ENCODE measurements around the gene CATSPER3.
A peak's percentile ranks its signal among the peaks of the same experiment; 100 is the strongest.

Gene CATSPER3

GRCh38 chr5:134944630-134945029 lies 23.1 kb upstream of the CATSPER3 start:
- no peak for TF ChIP-seq REST (IDR thresholded peaks at IDR 0.05; ENCODE audit: insufficient replicate concordance, low read depth)
- peak; percentile 28; the same call in 1 of the 2 replicates for TF ChIP-seq SPI1 (IDR thresholded peaks at IDR 0.05; ENCODE audit: borderline replicate concordance, low read depth)
- no peak overlapping the region for H3K27ac ChIP-seq (replicated peaks)
- DNase-seq (ENCODE audit: low read depth in 1 of 2, low spot score in 1 of 2) = no peak
- H3K27me3 ChIP-seq (ENCODE audit: insufficient read depth, poor library complexity, severe bottlenecking) = no peaks in the 10 kb centered on the region
- H3K4me3 ChIP-seq (replicated peaks; ENCODE audit: insufficient read depth, low read length) = no peak overlapping the region

- Histone ChIP-seq H3K4me3 (replicated peaks; ENCODE audit: insufficient read depth, low read length) (no peak overlapping the region), H3K27ac (replicated peaks) (no peak overlapping the region), H3K27me3 (ENCODE audit: insufficient read depth, poor library complexity, severe bottlenecking) (no peaks in the 10 kb centered on the region)
- no peak for TF ChIP-seq SPI1 (IDR thresholded peaks at IDR 0.05; ENCODE audit: borderline replicate concordance, low read depth)
- no peak for TF ChIP-seq GABPA (IDR thresholded peaks at IDR 0.05; ENCODE audit: low read depth)
- no peak for TF ChIP-seq CTCF (IDR thresholded peaks at IDR 0.05; ENCODE audit: insufficient read depth, low read length)
- TF ChIP-seq POLR2AphosphoS5 (IDR thresholded peaks at IDR 0.05; ENCODE audit: low read depth) = no peak
- no peak for TF ChIP-seq REST (IDR thresholded peaks at IDR 0.05; ENCODE audit: insufficient replicate concordance, low read depth)
- DNase-seq (ENCODE audit: low read depth in 1 of 2, low spot score in 1 of 2) = no peak
These were observed 22.7 kb upstream of the CATSPER3 start for GRCh38 chr5:134945041-134945440.

GRCh38 chr5:134948911-134949310 lies 18.8 kb upstream of the CATSPER3 start:
- Histone ChIP-seq H3K4me3 (replicated peaks; ENCODE audit: insufficient read depth, low read length) (no peak overlapping the region), H3K27me3 (ENCODE audit: insufficient read depth, poor library complexity, severe bottlenecking) (no peaks in the 10 kb centered on the region), H3K27ac (replicated peaks) (no peak overlapping the region)
- TF ChIP-seq REST (IDR thresholded peaks at IDR 0.05; ENCODE audit: insufficient replicate concordance, low read depth) (no peak), CTCF (IDR thresholded peaks at IDR 0.05; ENCODE audit: insufficient read depth, low read length) (no peak)
- no peak for DNase-seq (ENCODE audit: low read depth in 1 of 2, low spot score in 1 of 2)

- H3K27ac ChIP-seq (replicated peaks) = no peak overlapping the region
- no peaks in the 10 kb centered on the region for H3K27me3 ChIP-seq (ENCODE audit: insufficient read depth, poor library complexity, severe bottlenecking)
- TF ChIP-seq GABPA (IDR thresholded peaks at IDR 0.05; ENCODE audit: low read depth) = no peak
- TF ChIP-seq POLR2AphosphoS5 (IDR thresholded peaks at IDR 0.05; ENCODE audit: low read depth) = no peak
- TF ChIP-seq CTCF (IDR thresholded peaks at IDR 0.05; ENCODE audit: insufficient read depth, low read length) = no peak
- TF ChIP-seq REST (IDR thresholded peaks at IDR 0.05; ENCODE audit: insufficient replicate concordance, low read depth) = no peak
- no peak for TF ChIP-seq SPI1 (IDR thresholded peaks at IDR 0.05; ENCODE audit: borderline replicate concordance, low read depth)
- no peak for DNase-seq (ENCODE audit: low read depth in 1 of 2, low spot score in 1 of 2)
- no peak overlapping the region for H3K4me3 ChIP-seq (replicated peaks; ENCODE audit: insufficient read depth, low read length)
These were observed 18.4 kb upstream of the CATSPER3 start for GRCh38 chr5:134949316-134949715.
